ENCODE data around the gene EIF4E3. TPM values are rescaled to one million over a fixed set of nuclear protein-coding genes. Genes with fewer than 3 reads are reported as not detected.
A peak's percentile ranks its signal among the peaks of the same experiment; 100 is the strongest.

Gene EIF4E3
- total RNA-seq, 1 donor = 2.9 TPM

DNA sequence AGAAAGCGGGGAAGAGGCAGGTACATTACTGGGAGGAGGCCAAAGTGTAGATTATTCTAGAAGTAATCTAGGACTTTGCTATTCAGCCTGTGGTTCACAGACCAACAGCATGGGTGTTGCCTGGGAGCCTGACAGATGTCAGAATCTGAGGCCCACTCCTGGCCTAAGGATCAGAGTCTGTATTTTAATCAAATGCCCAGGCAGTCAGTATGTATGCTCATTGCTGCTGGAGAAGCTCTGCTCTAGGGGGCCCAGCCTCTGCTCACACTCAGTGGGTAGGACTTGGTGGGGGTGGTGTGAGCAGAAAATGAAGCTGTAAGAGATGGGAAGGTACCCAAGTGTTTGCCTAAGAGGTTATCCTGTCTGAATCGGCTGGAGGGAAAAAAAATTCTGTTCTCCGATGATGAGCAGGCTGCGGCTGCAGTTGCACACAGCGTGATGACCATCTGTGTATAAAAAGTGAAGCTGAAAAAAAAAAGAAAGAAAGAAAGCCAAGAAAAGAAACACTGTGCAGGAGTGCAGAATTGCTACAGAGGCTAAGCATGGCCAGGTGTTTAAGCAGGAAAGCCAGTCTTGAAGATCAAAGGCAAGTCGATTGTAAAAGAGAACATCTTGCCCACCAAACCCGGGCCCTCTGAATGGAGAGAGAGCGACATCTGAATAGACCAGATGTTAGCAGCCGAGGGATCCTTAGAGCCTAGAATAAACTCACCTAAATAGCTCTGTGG lies 65.2 kb downstream of the EIF4E3 start:
- H3K4me2 ChIP-seq (ENCODE audit: insufficient read depth, low read length) = no peak overlapping the region
- H3K79me2 ChIP-seq (ENCODE audit: insufficient read depth, low read length) = no peaks in the 10 kb centered on the region
- no peak overlapping the region for H3K27ac ChIP-seq (ENCODE audit: low read depth, low read length)
- no peaks in the 10 kb centered on the region for H3K9me3 ChIP-seq (ENCODE audit: low read depth, low read length)
- TF ChIP-seq, protein P1, sequence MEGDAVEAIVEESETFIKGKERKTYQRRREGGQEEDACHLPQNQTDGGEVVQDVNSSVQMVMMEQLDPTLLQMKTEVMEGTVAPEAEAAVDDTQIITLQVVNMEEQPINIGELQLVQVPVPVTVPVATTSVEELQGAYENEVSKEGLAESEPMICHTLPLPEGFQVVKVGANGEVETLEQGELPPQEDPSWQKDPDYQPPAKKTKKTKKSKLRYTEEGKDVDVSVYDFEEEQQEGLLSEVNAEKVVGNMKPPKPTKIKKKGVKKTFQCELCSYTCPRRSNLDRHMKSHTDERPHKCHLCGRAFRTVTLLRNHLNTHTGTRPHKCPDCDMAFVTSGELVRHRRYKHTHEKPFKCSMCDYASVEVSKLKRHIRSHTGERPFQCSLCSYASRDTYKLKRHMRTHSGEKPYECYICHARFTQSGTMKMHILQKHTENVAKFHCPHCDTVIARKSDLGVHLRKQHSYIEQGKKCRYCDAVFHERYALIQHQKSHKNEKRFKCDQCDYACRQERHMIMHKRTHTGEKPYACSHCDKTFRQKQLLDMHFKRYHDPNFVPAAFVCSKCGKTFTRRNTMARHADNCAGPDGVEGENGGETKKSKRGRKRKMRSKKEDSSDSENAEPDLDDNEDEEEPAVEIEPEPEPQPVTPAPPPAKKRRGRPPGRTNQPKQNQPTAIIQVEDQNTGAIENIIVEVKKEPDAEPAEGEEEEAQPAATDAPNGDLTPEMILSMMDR (IDR thresholded peaks at IDR 0.05; ENCODE audit: extremely low read depth, low read depth, low read length) = no peak
- H3K36me3 ChIP-seq (ENCODE audit: insufficient read depth, low read length) = no peaks in the 10 kb centered on the region
- no peaks in the 10 kb centered on the region for H3K27me3 ChIP-seq (ENCODE audit: insufficient read depth, low read length)
- H3K4me1 ChIP-seq (ENCODE audit: insufficient read depth, low read length) = peaks cover 4% of the 10 kb centered on the region
- DNase-seq (ENCODE audit: insufficient read length, low spot score, missing footprints) = no peak
- H3K4me3 ChIP-seq (ENCODE audit: insufficient read depth, low read length) = no peak overlapping the region
- no peaks in the 10 kb centered on the region for H4K20me1 ChIP-seq (ENCODE audit: insufficient read depth, low read length)
- no peak overlapping the region for H2AFZ ChIP-seq (ENCODE audit: low read length)

DNA sequence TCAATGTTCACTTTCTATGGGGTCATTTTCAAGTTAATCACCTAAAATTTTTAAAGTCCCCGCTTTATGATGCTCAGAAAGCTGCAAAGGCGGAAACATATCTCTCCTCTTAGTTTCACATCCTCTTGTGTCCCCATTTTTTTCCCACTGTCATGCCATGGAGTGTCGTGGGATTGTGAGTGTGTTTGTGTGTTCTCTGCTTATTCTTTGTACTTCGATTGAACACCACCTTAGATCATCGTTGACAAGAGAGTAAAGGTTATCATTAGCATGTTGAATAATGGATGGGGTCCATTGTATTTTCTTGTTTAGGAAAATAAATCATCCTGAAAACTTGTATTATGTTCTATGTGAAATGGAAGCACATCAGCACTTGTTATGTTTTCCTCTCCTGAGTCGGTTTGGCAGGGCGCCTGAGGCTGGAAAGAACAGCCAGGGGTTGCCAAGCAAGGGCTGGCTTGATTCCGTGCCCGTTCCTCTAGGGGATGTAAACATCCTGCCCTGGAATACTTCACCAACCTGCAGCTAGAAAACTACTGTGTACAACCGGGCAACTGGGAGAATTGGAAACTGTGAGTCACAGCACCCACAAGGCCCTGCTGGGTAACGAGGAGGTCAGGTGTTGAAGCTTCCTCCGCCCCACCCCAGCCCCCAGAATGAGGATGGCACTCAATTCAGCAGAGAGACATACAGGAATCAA lies 67.2 kb downstream of the EIF4E3 start:
- Histone ChIP-seq H3K79me2 (ENCODE audit: insufficient read depth, low read length) (no peaks in the 10 kb centered on the region), H3K36me3 (ENCODE audit: insufficient read depth, low read length) (no peaks in the 10 kb centered on the region), H3K9me3 (ENCODE audit: low read depth, low read length) (no peaks in the 10 kb centered on the region), H3K27ac (ENCODE audit: low read depth, low read length) (no peak overlapping the region), H3K27me3 (ENCODE audit: insufficient read depth, low read length) (no peaks in the 10 kb centered on the region), H2AFZ (ENCODE audit: low read length) (no peak overlapping the region), H3K4me3 (ENCODE audit: insufficient read depth, low read length) (no peak overlapping the region), H4K20me1 (ENCODE audit: insufficient read depth, low read length) (no peaks in the 10 kb centered on the region), H3K4me2 (ENCODE audit: insufficient read depth, low read length) (peak overlapping the region; percentile 26), H3K4me1 (ENCODE audit: insufficient read depth, low read length) (peaks cover 5% of the 10 kb centered on the region)
- TF ChIP-seq, protein P1 (IDR thresholded peaks at IDR 0.05; ENCODE audit: extremely low read depth, low read depth, low read length) = no peak
- DNase-seq (ENCODE audit: insufficient read length, low spot score, missing footprints) = peak; percentile 73

DNA sequence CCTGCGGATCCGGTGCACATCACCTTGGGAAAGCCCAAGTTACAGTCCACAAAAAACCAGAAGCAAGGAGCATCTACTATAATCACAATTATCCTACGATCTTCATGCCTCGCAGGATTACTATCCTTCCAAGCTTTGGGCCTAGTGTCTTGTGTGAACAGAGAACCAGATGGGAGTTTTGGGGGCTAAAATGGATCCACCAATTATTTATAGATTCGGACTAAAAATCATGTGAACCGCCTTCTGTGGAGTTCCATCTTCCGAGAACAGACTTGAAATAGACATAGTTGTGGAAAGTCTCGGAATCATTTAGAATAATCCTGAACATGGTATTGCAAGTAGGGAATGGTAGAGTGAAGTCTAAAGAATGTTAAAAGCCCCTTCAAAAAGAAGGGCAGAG lies 70.1 kb downstream of the EIF4E3 start:
- Histone ChIP-seq H3K4me2 (ENCODE audit: insufficient read depth, low read length) (no peak overlapping the region), H3K36me3 (ENCODE audit: insufficient read depth, low read length) (no peaks in the 10 kb centered on the region), H4K20me1 (ENCODE audit: insufficient read depth, low read length) (no peaks in the 10 kb centered on the region), H3K4me1 (ENCODE audit: insufficient read depth, low read length) (peaks cover 13% of the 10 kb centered on the region), H3K27me3 (ENCODE audit: insufficient read depth, low read length) (no peaks in the 10 kb centered on the region), H3K27ac (ENCODE audit: low read depth, low read length) (no peak overlapping the region), H3K9me3 (ENCODE audit: low read depth, low read length) (no peaks in the 10 kb centered on the region), H3K79me2 (ENCODE audit: insufficient read depth, low read length) (no peaks in the 10 kb centered on the region), H2AFZ (ENCODE audit: low read length) (no peak overlapping the region), H3K4me3 (ENCODE audit: insufficient read depth, low read length) (no peak overlapping the region)
- TF ChIP-seq, protein P1 (IDR thresholded peaks at IDR 0.05; ENCODE audit: extremely low read depth, low read depth, low read length) = no peak
- DNase-seq (ENCODE audit: insufficient read length, low spot score, missing footprints) = no peak

DNA sequence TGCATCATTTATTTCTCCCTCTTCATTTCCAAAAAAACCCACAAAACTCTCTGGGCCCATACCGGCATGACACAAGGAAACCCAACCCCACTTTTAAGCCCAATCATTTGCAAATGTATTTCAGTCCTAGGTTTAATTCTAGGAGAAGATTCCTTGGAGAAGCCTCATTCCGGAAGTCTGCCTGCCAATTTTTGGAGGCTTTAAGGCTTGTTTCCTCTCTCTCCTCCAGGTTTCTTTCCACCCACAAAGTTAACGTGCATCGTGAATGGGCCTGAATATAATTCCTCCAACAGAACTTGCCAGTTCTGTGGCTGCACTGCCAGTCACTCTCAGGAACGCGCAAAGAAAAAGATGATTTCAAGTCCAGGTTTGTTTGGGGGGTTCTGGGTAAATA lies 71.8 kb downstream of the EIF4E3 start:
- TF ChIP-seq, protein P1 (IDR thresholded peaks at IDR 0.05; ENCODE audit: extremely low read depth, low read depth, low read length) = no peak
- Histone ChIP-seq H3K27me3 (ENCODE audit: insufficient read depth, low read length) (no peaks in the 10 kb centered on the region), H4K20me1 (ENCODE audit: insufficient read depth, low read length) (no peaks in the 10 kb centered on the region), H3K9me3 (ENCODE audit: low read depth, low read length) (no peaks in the 10 kb centered on the region), H3K4me1 (ENCODE audit: insufficient read depth, low read length) (peaks cover 13% of the 10 kb centered on the region), H3K4me2 (ENCODE audit: insufficient read depth, low read length) (peak overlapping the region; percentile 89), H2AFZ (ENCODE audit: low read length) (peak overlapping the region; percentile 88), H3K4me3 (ENCODE audit: insufficient read depth, low read length) (no peak overlapping the region), H3K36me3 (ENCODE audit: insufficient read depth, low read length) (no peaks in the 10 kb centered on the region), H3K79me2 (ENCODE audit: insufficient read depth, low read length) (no peaks in the 10 kb centered on the region), H3K27ac (ENCODE audit: low read depth, low read length) (no peak overlapping the region)
- DNase-seq (ENCODE audit: insufficient read length, low spot score, missing footprints) = no peak
